Spleen (tissue), 7 donors: ENCODE data around the gene ATAD3B.

ENCODE experiments used
- CTCF ChIP-seq, 11 experiments: fragments of 200-600 bp in 7 of 11; fragments of 450-650 bp in 4 of 11; sonication (generic) in 4 of 11; IDR thresholded peaks in 8 of 11; conservative IDR thresholded peaks in 3 of 11; 1 replicate in 7 of 11; 2 replicates in 4 of 11; pipeline versions ENCODE4 v1.4.0 to v1.8.0; 2016 to 2021; ENCODE audit warnings: antibody characterized with exemption in 11 of 11, inconsistent platforms in 4 of 11, mild to moderate bottlenecking in 1 of 11
- POLR2A ChIP-seq, 3 donors: fragments of 450-650 bp; IDR thresholded peaks; one replicate each; pipeline ENCODE4 v1.5.1; 2017; ENCODE audit warnings: antibody characterized with exemption in 3 of 3, mild to moderate bottlenecking in 1 of 3
- POLR2AphosphoS5 ChIP-seq, 3 donors: sonication (generic); formaldehyde crosslinking; IDR thresholded peaks; one replicate each; pipeline ENCODE4 v1.5.1; 2017; ENCODE audit warnings: antibody characterized with exemption in 3 of 3
- donor health status: DM: no; HTN: no; CAD: no; lungs with moderate emphysema.
- donor health status: DM: no; HTN: no; CAD: no.
- donor health status: DM: no; HTN: no; CAD: no.

- TF ChIP-seq CTCF (IDR thresholded peaks at IDR 0.05 in 8 of 11, conservative IDR thresholded peaks at IDR 0.05 in 3 of 11) (no peak), POLR2AphosphoS5 (IDR thresholded peaks at IDR 0.05) (no peak), POLR2A (IDR thresholded peaks at IDR 0.05) (no peak)
Measured at GRCh38 chr1:1540090-1540817, 68.7 kb downstream of the ATAD3B start, which contains the start of gene TMEM240.
